B cell (primary cell): ENCODE measurements around the gene ADAMTS18. TPM values are rescaled to one million over a fixed set of nuclear protein-coding genes. Genes with fewer than 3 reads are reported as not detected.

ENCODE experiments used
- ATAC-seq: fragments of 200-7000 bp; cut with Tn5 transposase; one replicate; pipeline ENCODE4 v1.10.0; 2021; ENCODE audit warnings: low read depth, mild to moderate bottlenecking, moderate number of reproducible peaks, moderate library complexity
- CTCF ChIA-PET: fragments of 350-600 bp; sonication (Branson Sonifier 250); formaldehyde crosslinking; loops from one replicate; lab custom pipeline; 2021; ENCODE audit warnings: antibody characterized with exemption, inconsistent platforms; lab: Charles Lee
- POLR2A ChIA-PET: fragments of 350-600 bp; sonication (Branson Sonifier 250); formaldehyde crosslinking; loops from one replicate; lab custom pipeline; 2021; ENCODE audit warnings: antibody characterized with exemption; lab: Charles Lee
- DNase-seq: peaks from one replicate; pipeline ENCODE4 v3.0.0; 2013
- H2AFZ ChIP-seq: 2 replicates; pipeline ENCODE4 v1.6.1; 2012; ENCODE audit warnings: mild to moderate bottlenecking, low read depth, low read length; ENCODE audit not compliant: insufficient read depth, poor library complexity, severe bottlenecking
- H3K27ac ChIP-seq, 2 donors: 1 replicate in 1 of 2; 2 replicates in 1 of 2; pipeline ENCODE4 v1.5.1; 2012 to 2013; ENCODE audit warnings: low read length in 2 of 2, mild to moderate bottlenecking in 2 of 2, moderate library complexity in 1 of 2
- H3K27me3 ChIP-seq, 4 experiments: fragments of 200-600 bp in 1 of 4; sonication (generic) in 1 of 4; replicated peaks in 1 of 4; 1 replicate in 2 of 4; 2 replicates in 2 of 4; pipeline versions ENCODE4 v1.6.1 to v1.7.0; 2013 to 2016; ENCODE audit warnings: low read length in 3 of 4, mild to moderate bottlenecking in 2 of 4, mixed read lengths in 1 of 4, moderate library complexity in 1 of 4; ENCODE audit not compliant: insufficient read depth in 4 of 4, control insufficient read depth in 3 of 4; ENCODE audit errors: control extremely low read depth in 1 of 4
- H3K36me3 ChIP-seq, 2 experiments: replicated peaks in 1 of 2; 1 replicate in 1 of 2; 2 replicates in 1 of 2; pipeline versions ENCODE4 v1.6.1 to v1.7.1; 2013; ENCODE audit warnings: low read length in 1 of 2; ENCODE audit not compliant: insufficient read depth in 2 of 2, control insufficient read depth in 1 of 2; ENCODE audit errors: control extremely low read depth in 1 of 2, extremely low read depth in 1 of 2
- H3K4me1 ChIP-seq, 2 donors: fragments of 200-600 bp in 1 of 2; sonication (generic) in 1 of 2; 1 replicate in 1 of 2; 2 replicates in 1 of 2; pipeline versions ENCODE4 v1.5.1 to v1.6.1; 2013 to 2017; ENCODE audit warnings: low read length in 2 of 2; ENCODE audit not compliant: control insufficient read depth in 2 of 2, insufficient read depth in 2 of 2
- H3K4me2 ChIP-seq: replicated peaks from 2 replicates; pipeline ENCODE3; 2012; ENCODE audit warnings: mild to moderate bottlenecking, low read depth, low read length; ENCODE audit not compliant: poor library complexity, severe bottlenecking
- H3K4me3 ChIP-seq, 5 experiments: fragments of 200-600 bp in 1 of 5; sonication (generic) in 1 of 5; 1 replicate in 3 of 5; 2 replicates in 2 of 5; pipeline versions ENCODE4 v1.5.1 to v1.7.0; 2011 to 2016; ENCODE audit warnings: low read length in 4 of 5, mild to moderate bottlenecking in 4 of 5, low read depth in 2 of 5, control low read depth in 1 of 5, moderate library complexity in 1 of 5; ENCODE audit not compliant: insufficient read depth in 1 of 5; ENCODE audit errors: control extremely low read depth in 1 of 5, extremely low read depth in 1 of 5
- H3K79me2 ChIP-seq: fragments of 200-600 bp; sonication (generic); one replicate; pipeline ENCODE4 v1.6.0; 2016; ENCODE audit warnings: low read length; ENCODE audit not compliant: control insufficient read depth, insufficient read depth
- H3K9ac ChIP-seq: fragments of 200-600 bp; sonication (generic); 2 replicates; pipeline ENCODE4 v1.6.1; 2017; ENCODE audit warnings: mild to moderate bottlenecking, low read length, moderate library complexity
- H3K9me3 ChIP-seq, 3 donors: one replicate each; pipeline versions ENCODE4 v1.6.1 to v1.7.1; 2013; ENCODE audit warnings: low read length in 2 of 3; ENCODE audit not compliant: control insufficient read depth in 2 of 3, insufficient read depth in 1 of 3; ENCODE audit errors: control extremely low read depth in 1 of 3
- H4K20me1 ChIP-seq: 2 replicates; pipeline ENCODE4 v1.6.0; 2012; ENCODE audit warnings: mild to moderate bottlenecking, low read length; ENCODE audit not compliant: insufficient read depth, control insufficient read depth, poor library complexity, severe bottlenecking
- H3K27ac Mint-ChIP-seq: one replicate; pipeline ENCODE4 v1.8.0; 2021; ENCODE audit warnings: mixed read lengths
- H3K27me3 Mint-ChIP-seq: one replicate; pipeline ENCODE4 v1.8.0; 2021; ENCODE audit warnings: mixed read lengths
- H3K4me1 Mint-ChIP-seq: one replicate; pipeline ENCODE4 v1.8.0; 2021; ENCODE audit warnings: mixed read lengths
- H3K4me3 Mint-ChIP-seq: one replicate; pipeline ENCODE4 v1.8.0; 2021; ENCODE audit warnings: mixed read lengths
- H3K9me3 Mint-ChIP-seq: one replicate; pipeline ENCODE4 v1.8.0; 2022; ENCODE audit warnings: mixed read lengths; ENCODE audit not compliant: insufficient read depth
- CTCF ChIP-seq: fragments of 200-600 bp; IDR thresholded peaks from one replicate; pipeline ENCODE4 v1.8.0; 2022; ENCODE audit warnings: antibody characterized with exemption, mild to moderate bottlenecking
- EZH2 ChIP-seq: IDR thresholded peaks from 2 replicates; pipeline ENCODE4 v1.6.1; 2012; ENCODE audit warnings: borderline replicate concordance, low read depth, mild to moderate bottlenecking, moderate library complexity, low read length; ENCODE audit not compliant: insufficient read depth, poor library complexity, severe bottlenecking
- WGBS: methylation state at CpG from one replicate; pipeline ENCODE4 v1.1.5; 2013; ENCODE audit warnings: missing lambda C conversion rate; ENCODE audit not compliant: insufficient coverage; 5-methylcytosine and 5-hydroxymethylcytosine counted together
- intact Hi-C: fragments of 100-400 bp; cut with micrococcal nuclease; formaldehyde crosslinking; loops from one replicate; pipeline ENCODE4 v1.10.0; 2022
- polyA plus RNA-seq: library from polyadenylated mRNA; depleted of rRNA; stranded (reverse); fragments of >200 nt; gene quantifications from 2 replicates; pipeline ENCODE4 v1.2.3, GENCODE V29; 2012
- total RNA-seq, 2 donors: library from RNA; stranded (reverse); fragments of 120-200 nt in 1 of 2; gene quantifications; 1 replicate in 1 of 2; 2 replicates in 1 of 2; pipeline versions ENCODE4 v1.2.3 to v1.2.4, GENCODE V29; 2013 to 2022

The ADAMTS18 gene
- total and polyA plus RNA-seq, 2 donors (not counting 1 experiment from before 2014, with no cell fraction given) = not detected

- TF ChIP-seq CTCF (no peak), EZH2 (no peak)
- no peak overlapping the region for H3K4me3 ChIP-seq
- no peak overlapping the region for H3K27ac ChIP-seq
- H3K4me3 Mint-ChIP-seq = no peak overlapping the region
- DNase-seq (no peak), ATAC-seq (no peak)
- CTCF ChIA-PET = no interaction called here
- H3K36me3 ChIP-seq = no peaks in the 10 kb centered on the region
- no peaks in the 10 kb centered on the region for H3K4me1 ChIP-seq
- H3K9me3 ChIP-seq = peaks cover 0 to 2% (median 0%) of the 10 kb centered on the region in 3 donors
- H3K4me2 ChIP-seq = no peak overlapping the region
- H3K4me1 Mint-ChIP-seq = no peaks in the 10 kb centered on the region
- H3K27me3 ChIP-seq = peaks cover 0 to 3% (median 0%) of the 10 kb centered on the region in 4 experiments
- no peak overlapping the region for H3K9ac ChIP-seq
- 72% methylated on average over 5 of the region's 10 CpGs for WGBS
- H3K27ac Mint-ChIP-seq = no peak overlapping the region
- H2AFZ ChIP-seq = no peak overlapping the region
- H3K79me2 ChIP-seq = no peaks in the 10 kb centered on the region
- intact Hi-C loops = no loop called here
- H3K9me3 Mint-ChIP-seq = no peaks in the 10 kb centered on the region
- H3K27me3 Mint-ChIP-seq = peaks cover 19% of the 10 kb centered on the region
- H4K20me1 ChIP-seq = no peaks in the 10 kb centered on the region
- POLR2A ChIA-PET = no interaction called here
Observed at GRCh38 chr16:77443357-77444146, 8.7 kb upstream of the ADAMTS18 start.

DNA sequence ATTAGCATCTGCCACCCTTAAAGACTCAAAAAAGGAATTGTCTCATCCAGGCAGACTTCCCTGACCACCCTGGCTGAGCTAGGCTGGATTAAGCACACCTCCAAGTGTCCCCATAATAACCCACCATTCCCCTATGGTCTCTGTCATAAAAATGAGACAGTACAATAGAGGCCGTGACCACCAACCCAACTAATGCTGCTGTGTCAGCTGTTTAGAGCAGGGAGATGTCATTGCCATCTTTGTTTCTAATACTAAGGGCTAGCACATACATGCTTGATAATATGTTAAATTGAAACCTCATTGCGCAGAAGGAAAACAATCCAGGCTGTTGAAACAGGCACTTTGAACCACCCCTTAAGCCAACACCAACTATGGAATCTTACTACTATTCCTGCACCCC, 7.2 kb upstream of the ADAMTS18 start:
- TF ChIP-seq EZH2 = no peak
- no peak for TF ChIP-seq CTCF
- Mint-ChIP-seq H3K27me3 (peaks cover 27% of the 10 kb centered on the region), H3K4me1 (no peaks in the 10 kb centered on the region), H3K27ac (no peak overlapping the region), H3K4me3 (no peak overlapping the region), H3K9me3 (no peaks in the 10 kb centered on the region)
- H3K4me2 ChIP-seq = no peak overlapping the region
- no peak for DNase-seq
- H3K9ac ChIP-seq = no peak overlapping the region
- H4K20me1 ChIP-seq = no peaks in the 10 kb centered on the region
- H3K4me3 ChIP-seq = no peak overlapping the region
- no peaks in the 10 kb centered on the region for H3K36me3 ChIP-seq
- intact Hi-C loops = no loop called here
- ChIA-PET POLR2A (no interaction called here), CTCF (no interaction called here)
- no peak for ATAC-seq
- no peak overlapping the region for H2AFZ ChIP-seq
- no peaks in the 10 kb centered on the region for H3K9me3 ChIP-seq
- no peak overlapping the region for H3K27ac ChIP-seq
- 100% methylated on average over 1 of the region's 2 CpGs for WGBS
- no peaks in the 10 kb centered on the region for H3K4me1 ChIP-seq
- H3K27me3 ChIP-seq = peaks cover 0 to 3% (median 0%) of the 10 kb centered on the region in 4 experiments
- no peaks in the 10 kb centered on the region for H3K79me2 ChIP-seq
